Urinary bladder (tissue), 4 donors: Measurements from ENCODE around the gene TMEM151A. TPM values are rescaled to one million over a fixed set of nuclear protein-coding genes. Genes with fewer than 3 reads are reported as not detected.
A peak's percentile ranks its signal among the peaks of the same experiment; 100 is the strongest.

Experiments used
- DNase-seq: peaks from one replicate; pipeline ENCODE4 v3.0.0-alpha.2; 2015; ENCODE audit errors: extremely low spot score
- H3K27ac ChIP-seq: one replicate; pipeline ENCODE4 v1.5.1; 2013; ENCODE audit warnings: low read depth, mild to moderate bottlenecking, moderate library complexity
- H3K36me3 ChIP-seq: one replicate; pipeline ENCODE4 v1.6.1; 2013; ENCODE audit warnings: mild to moderate bottlenecking, moderate library complexity; ENCODE audit not compliant: insufficient read depth
- H3K4me1 ChIP-seq: one replicate; pipeline ENCODE4 v1.6.1; 2013; ENCODE audit warnings: mild to moderate bottlenecking, moderate library complexity; ENCODE audit not compliant: insufficient read depth
- H3K4me3 ChIP-seq: one replicate; pipeline ENCODE4 v1.5.1; 2013; ENCODE audit warnings: low read depth, low read length
- WGBS: extraction: QIAGEN DNeasy Blood & Tissue Kit; methylation state at CpG from one replicate; pipeline ENCODE4 v1.1.7; 2013; 5-methylcytosine and 5-hydroxymethylcytosine counted together
- polyA plus RNA-seq: library from polyadenylated mRNA; stranded (reverse); fragments of 200-250 nt; gene quantifications from one replicate; pipeline ENCODE4 v1.2.3, GENCODE V29; 2013
- total RNA-seq: library from RNA; depleted of rRNA; stranded (reverse); fragments of >200 nt; gene quantifications from one replicate; pipeline ENCODE4 v1.2.3, GENCODE V29; 2014
- donor health status: healthy with polysubstance abuse.
- donor health status: healthy.

Gene TMEM151A
- total and polyA plus RNA-seq, 2 donors = 0.15 to 0.32 TPM

DNA sequence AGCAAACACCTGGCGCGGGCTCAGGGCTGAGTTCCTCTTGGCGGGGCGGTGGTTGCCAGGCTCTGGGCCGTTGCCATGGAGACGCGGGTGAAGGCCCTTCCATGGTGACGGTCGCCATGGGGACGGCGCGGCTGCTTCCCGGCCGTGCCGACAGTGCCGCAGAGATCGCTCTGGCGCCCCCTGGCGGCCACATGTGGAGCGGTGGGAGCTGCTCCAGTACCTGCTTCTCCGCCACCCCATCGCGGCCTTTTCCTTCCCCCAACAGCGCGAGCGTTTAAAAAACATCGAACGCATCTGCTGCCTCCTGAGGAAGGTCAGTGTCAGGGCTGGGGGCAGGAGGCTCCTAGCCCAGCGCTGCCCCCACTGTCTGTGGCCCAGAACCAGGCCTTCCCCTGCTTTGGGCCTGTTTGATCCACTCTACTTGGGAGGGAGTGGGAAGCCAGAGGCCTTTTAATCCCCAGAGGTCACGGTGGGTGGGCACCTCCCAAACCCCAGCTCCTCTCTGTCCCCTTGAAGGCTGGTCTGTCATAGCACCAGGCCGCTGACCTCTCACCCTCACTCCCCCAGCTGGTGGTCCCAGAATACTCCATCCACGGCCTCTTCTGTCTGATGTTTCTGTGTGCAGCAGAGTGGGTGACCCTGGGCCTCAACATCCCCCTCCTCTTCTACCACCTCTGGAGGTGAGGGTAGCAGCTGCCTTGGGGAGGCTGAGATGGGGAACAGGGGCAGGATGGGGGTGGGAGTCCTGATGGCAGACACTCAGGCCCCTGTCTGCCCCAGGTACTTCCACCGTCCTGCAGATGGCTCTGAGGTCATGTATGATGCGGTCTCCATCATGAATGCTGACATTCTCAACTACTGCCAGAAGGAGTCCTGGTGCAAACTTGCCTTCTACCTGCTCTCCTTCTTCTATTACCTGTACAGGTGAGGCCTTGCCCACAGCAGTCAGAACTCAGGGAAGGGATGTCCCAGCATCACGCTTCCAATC, 8.9 kb upstream of the TMEM151A start:
- 15% methylated on average over 35 of the region's 35 CpGs for WGBS
- DNase-seq = peak; percentile 80

DNA sequence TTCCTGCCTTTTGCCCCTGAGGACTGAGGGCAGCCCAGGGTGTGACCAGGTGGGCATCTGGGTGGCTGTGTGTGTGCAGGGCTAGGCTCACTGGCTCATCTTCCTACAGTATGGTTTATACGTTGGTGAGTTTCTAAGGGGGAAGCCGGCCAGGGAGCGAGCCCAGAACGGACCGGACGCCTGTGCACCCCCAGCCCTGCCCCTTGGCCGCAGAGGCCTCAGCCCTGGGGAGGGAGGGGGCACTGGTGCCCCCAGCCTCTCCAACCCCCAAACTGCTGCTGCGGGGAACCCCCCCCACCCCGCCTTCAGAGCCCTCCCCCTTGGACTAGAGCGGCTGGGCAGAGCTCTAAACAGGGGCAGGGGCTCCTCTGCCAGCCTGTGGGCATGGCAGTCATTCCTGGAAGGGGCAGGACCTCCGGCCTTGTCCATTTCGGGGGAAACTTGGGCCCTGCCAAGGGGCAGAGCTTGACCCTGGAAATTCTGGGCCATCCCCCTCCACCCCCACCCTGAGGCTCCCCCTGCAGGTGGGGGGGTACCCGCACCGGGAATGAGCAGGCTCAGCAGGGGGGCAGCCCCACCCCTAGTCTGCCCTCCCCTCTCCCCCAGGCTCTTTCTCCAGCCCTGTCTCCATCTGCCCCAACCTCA, 8.1 kb upstream of the TMEM151A start:
- 75% methylated on average over 14 of the region's 14 CpGs for WGBS
- no peak overlapping the region for H3K4me3 ChIP-seq
- H3K4me1 ChIP-seq = no peaks in the 10 kb centered on the region
- H3K27ac ChIP-seq = no peak overlapping the region
- peaks cover 1% of the 10 kb centered on the region for H3K36me3 ChIP-seq
- DNase-seq = no peak

More for the DNA sequence above, 8.9 kb upstream of the TMEM151A start:
- Histone ChIP-seq H3K4me1 (no peaks in the 10 kb centered on the region), H3K27ac (no peak overlapping the region), H3K4me3 (no peak overlapping the region), H3K36me3 (peaks cover 1% of the 10 kb centered on the region)

DNA sequence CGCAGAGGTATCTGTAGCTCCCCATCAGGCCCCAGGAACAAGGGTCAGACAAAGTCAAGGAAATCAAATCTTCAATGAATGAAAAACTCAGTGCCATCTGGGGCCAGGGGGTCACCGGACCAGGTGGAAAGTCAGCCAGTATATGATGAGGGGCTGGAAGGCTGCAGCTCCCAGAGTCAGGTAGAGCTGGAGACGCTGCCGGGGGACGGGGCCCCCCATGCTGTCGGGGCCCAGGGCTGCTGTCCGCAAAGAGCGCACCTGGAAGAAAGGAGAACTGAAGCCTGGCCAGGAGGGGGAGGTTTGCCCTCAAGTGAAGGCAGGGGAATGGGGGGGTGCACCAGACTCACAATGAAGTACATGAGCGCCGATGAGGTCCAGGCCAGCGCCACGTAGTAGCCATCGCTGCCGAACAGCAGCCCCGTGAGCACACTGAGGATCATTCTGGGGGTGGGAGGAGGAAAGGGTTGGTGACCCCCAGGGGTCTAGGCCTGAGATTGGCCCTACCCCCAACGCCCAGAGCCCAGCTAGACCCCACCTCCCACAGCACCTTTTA, 7.1 kb upstream of the TMEM151A start:
- H3K36me3 ChIP-seq = peaks cover 1% of the 10 kb centered on the region
- H3K4me3 ChIP-seq = no peak overlapping the region
- no peaks in the 10 kb centered on the region for H3K4me1 ChIP-seq
- no peak for DNase-seq
- H3K27ac ChIP-seq = no peak overlapping the region
- 92% methylated on average over 16 of the region's 16 CpGs for WGBS

DNA sequence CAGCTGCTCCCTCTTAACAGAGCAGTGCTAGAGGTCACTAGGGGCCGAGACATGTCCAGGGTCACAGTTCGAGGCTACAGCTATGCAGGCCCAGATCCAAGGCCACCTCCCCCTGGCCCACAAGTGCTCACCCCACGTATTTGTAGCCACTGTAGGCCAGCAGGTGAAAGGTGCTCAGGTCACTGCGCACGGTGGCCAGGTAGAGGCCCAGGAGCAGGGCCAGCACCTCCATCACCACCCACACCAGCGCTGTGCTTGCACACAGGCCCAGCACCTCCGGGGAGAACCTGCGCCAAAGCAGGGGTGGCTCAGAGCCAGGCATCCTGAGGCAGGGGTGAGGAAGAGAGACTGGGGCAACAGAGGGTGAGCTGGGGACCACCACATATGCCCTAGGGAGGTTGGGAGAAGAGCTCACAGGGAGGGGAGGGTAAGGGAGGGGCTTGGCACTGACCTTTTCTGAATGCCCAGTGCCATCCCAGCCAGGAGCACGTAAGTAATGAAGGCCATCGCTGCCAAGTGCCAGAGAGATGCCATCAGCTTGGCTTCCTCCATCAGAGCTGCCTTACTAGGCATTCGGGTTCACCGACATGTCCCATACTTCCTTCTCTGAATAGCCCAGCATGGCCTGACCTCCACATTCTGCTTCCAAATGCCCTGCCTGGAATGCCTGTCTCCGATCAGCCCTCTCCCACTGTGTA, 6.3 kb upstream of the TMEM151A start:
- Histone ChIP-seq H3K27ac (no peak overlapping the region), H3K4me3 (no peak overlapping the region), H3K4me1 (no peaks in the 10 kb centered on the region), H3K36me3 (peaks cover 1% of the 10 kb centered on the region)
- no peak for DNase-seq
- 87% methylated on average over 13 of the region's 13 CpGs for WGBS

DNA sequence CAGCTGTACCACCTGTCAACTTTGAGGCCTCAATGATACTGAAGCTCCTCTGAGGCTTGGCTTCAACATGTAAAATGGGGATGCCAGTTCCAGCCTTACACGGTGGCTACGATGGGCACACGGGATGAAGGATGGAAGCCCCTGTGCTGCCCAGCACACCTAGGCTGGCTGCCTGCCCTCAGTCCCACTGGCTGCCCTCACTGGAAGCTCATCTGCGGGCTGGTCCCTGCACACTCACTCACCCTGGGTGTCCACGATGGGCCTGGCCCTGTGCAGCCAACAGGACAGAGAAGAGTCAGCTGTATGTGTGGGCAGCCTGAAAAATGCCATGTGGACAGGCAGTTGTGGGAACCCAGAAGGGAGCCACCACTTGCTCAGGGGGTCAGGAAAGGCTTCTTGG, 5.0 kb upstream of the TMEM151A start:
- H3K4me1 ChIP-seq = no peaks in the 10 kb centered on the region
- 84% methylated on average over 5 of the region's 5 CpGs for WGBS
- no peak for DNase-seq
- peaks cover 1% of the 10 kb centered on the region for H3K36me3 ChIP-seq
- H3K27ac ChIP-seq = no peak overlapping the region
- no peak overlapping the region for H3K4me3 ChIP-seq

DNA sequence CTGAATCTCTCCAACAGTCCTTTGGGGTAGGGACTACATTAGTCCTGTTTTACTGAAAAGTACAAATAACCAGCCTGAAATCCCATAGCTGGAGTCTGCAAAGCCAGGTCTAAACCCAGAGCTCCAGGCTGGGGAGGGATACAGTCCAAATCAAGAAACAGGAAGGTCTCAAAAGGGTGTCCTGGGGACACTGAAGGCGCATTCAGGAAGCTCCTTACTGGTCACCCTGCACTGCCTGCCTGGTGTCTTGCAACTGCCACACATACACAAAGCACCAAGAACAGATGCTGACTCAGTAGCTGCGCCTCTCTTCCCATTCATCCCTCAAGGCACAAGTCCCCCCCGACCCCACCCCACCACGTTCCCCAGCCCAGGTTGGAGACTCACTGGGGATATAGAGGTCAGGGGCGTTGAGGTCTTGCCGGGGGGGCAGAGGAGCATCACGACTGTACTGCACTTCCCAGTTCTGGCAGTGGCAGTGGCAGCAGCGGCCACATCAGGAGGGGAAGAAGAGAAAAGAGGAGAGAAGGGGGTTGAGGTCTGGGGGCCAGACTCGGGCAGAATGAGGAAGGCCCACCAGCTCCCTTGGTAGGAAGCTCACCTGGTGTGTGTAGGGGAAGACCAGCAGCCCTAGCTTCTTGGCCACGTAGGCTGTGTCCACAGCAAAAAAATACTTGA, 4.3 kb upstream of the TMEM151A start:
- peaks cover 1% of the 10 kb centered on the region for H3K36me3 ChIP-seq
- H3K27ac ChIP-seq = no peak overlapping the region
- WGBS = 70% methylated on average over 10 of the region's 10 CpGs
- DNase-seq = no peak
- H3K4me3 ChIP-seq = no peak overlapping the region
- no peaks in the 10 kb centered on the region for H3K4me1 ChIP-seq

DNA sequence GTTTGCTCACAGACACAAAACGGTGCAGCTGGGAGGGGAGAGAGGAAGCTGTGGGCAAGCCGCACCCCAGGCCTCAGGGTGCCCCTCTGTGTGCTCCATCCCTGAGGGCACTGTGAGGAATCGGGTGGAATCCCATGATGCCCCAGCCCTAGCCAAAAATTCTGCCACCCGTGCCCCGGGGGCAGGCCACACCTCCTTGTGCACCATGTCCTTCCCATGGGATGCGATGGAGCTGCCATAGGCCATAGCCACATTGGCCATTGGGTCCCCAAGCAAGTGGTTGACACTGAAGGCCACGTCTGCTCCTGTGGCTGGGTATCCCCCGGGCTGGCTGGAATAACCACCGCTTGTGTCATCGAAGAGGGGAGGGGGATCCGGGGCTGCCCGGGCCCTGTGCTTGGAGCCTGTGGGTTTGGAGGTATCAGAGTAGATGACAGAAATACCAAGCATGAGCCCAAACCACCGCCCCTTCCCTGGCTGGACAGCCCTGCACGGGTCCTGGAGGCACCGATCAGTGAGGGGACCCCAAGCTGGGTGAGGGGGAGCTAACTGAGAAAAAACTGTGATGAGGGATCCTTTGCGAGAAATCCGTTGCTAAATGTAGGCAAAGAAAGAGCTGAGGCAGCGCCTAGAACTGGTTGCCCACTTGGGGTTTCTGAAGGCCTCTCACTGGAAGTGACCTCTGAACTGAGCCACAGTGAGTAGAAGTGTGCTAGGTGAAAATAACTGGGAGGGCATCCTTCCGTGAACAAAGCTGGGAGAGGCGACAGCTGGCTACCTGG, 3.6 kb upstream of the TMEM151A start:
- Histone ChIP-seq H3K36me3 (peaks cover 1% of the 10 kb centered on the region), H3K27ac (no peak overlapping the region), H3K4me1 (no peaks in the 10 kb centered on the region), H3K4me3 (peak overlapping the region; percentile 59)
- DNase-seq = no peak
- WGBS = 33% methylated on average over 20 of the region's 20 CpGs

DNA sequence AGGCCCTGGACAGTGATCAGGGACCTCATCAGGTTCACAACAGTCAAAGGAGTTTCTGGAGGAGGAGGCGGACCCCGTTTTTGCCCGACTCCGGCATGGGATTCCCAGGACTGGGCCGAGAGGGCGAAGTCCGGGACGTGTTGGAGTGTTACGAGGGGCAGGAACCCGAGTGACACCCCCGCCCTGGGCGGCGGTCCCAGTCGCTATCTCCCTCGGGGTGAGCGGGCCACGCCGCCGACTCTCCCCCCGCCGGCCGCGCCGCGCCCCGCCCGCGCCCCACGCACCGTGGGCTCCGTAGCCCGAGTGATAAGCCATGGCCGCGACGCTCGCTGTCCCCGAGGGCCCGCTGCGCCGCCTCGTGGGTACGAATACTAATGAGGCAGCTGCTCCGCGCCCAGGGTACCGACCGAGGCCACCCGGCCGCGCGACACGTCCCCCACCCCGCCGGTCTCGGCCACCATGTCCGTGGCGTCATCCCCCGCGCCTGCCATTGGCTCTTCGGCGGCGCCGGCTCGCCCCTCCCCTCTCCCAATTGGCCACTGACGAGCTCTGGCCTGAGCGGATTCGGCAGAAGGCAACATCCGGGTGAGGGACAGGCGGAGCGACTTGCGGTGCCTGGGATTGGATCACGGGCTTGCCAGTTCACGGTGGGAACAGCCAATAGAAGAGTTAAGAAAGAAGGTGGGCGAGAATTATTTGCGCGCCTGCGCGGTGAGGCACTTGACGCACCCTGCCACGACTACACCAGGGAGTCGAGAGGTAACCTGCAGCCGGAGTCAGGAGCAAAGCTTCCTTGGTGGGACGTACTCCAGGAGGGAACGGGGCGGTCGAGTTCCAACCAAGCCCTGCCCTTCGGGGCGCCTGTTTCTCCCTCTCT, 2.8 kb upstream of the TMEM151A start, which contains the start of gene YIF1A:
Gene YIF1A, minus strand, starts transcription at position 473 of the 877 bp plus-strand sequence. Its CDS starts 158 bp downstream, at position 315.
- peak within 1 kb of the TSS; percentile 97 for H3K27ac ChIP-seq
- no peaks in the 10 kb centered on the region for H3K4me1 ChIP-seq
- under 1% methylated on average over 87 of the region's 87 CpGs for WGBS

DNA sequence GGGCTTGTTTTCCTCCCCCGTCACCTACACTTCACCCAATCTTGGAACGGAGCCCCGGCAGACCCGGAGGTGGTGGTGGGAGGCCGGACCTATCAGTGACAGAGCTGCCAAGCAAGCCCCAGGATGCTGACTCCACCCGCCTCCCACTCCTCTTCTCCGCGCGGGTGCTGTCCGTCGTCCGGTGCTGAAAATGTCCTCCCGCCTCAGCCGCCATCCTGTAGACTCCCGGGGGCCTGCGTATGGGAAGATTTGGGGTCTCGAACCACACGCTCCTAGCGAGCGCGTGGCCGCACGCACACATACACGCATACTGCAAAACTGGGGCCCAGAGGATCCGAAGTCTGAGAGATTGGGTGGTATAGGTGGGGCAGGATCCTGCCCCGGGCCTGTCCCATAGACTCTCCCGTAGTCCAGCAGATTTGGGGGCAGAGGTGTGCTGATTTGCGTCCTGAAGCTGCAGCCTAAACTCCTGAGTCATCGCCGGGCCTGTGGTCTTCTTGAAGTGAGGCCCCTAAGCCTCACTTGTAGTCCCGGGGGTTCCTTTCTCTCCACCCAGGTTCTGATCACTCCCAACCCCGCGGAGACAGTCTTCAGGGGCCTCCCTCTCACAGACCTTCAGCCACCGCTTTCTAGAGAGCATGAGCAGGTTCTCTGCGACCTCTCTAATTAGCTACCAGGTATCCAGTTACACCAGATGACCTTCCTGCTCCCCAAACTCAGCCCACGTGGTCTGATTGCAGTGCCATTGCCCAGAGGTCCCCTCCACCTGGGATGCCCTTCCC, 2.0 kb upstream of the TMEM151A start:
- WGBS = 9% methylated on average over 36 of the region's 36 CpGs
- H3K36me3 ChIP-seq = no peaks in the 10 kb centered on the region
- DNase-seq = no peak
- no peaks in the 10 kb centered on the region for H3K4me1 ChIP-seq
- H3K4me3 ChIP-seq = peak overlapping the region; percentile 40
- H3K27ac ChIP-seq = peak overlapping the region; percentile 85

More for the DNA sequence above, 2.8 kb upstream of the TMEM151A start, which contains the start of gene YIF1A:
- Histone ChIP-seq H3K4me3 (peak within 1 kb of the TSS; percentile 59), H3K36me3 (peaks cover 1% of the 10 kb centered on the region)
- peak; percentile 99 for DNase-seq

DNA sequence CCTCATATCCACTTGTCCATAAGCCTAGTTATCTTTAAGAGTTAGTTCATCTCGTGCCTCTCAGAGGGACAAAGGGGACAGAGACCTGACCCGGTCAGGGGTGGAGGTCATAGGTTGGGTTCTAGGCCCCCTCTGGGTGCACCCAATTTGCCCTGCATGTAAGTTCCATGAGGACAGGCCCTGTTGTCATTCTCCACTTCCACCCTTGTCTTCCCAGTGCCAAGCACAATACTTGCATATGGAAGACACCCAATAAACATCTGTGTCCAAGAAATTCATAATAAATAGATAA, 1.4 kb upstream of the TMEM151A start:
- no peak for DNase-seq
- Histone ChIP-seq H3K4me1 (no peaks in the 10 kb centered on the region), H3K36me3 (no peaks in the 10 kb centered on the region), H3K27ac (no peak overlapping the region), H3K4me3 (no peak overlapping the region)
- WGBS = 67% methylated on average over 2 of the region's 2 CpGs

DNA sequence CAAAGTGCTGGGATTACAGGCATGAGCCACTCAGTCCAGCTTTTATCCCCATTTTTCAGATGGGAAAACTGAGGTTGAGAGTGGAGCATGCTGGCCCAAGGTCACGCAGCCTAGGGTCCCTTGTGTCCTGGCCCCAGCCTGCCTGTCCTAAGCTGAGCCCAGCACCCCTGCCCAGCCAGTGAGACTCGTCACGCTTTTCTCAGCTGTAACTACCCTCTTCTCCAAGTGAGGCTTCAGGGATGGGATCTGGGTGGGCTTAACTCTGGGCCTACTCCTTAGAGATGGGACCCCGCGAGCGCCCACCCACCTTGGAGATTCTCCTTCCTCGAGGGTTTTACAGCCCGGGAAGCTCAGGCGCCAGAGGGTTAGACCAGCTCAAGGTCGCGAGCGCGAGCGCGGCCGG, 390 bp upstream of the TMEM151A start:
- no peak overlapping the region for H3K27ac ChIP-seq
- 16% methylated on average over 16 of the region's 16 CpGs for WGBS
- H3K4me3 ChIP-seq = peak overlapping the region; percentile 31
- DNase-seq = no peak
- no peaks in the 10 kb centered on the region for H3K36me3 ChIP-seq
- no peaks in the 10 kb centered on the region for H3K4me1 ChIP-seq
